PC-3 (cell line): Measurements from ENCODE around the gene EPB41.

Source experiments
- CTCF ChIP-seq: fragments of 300-600 bp; sonication (generic); conservative IDR thresholded peaks from 2 replicates; pipeline ENCODE4 v1.5.1; 2017; ENCODE audit warnings: antibody characterized with exemption, low read depth, mild to moderate bottlenecking, low read length
- EZH2 ChIP-seq: fragments of 300-600 bp; sonication (generic); IDR thresholded peaks from one replicate; pipeline ENCODE4 v1.6.1; 2017; ENCODE audit warnings: antibody characterized with exemption, mild to moderate bottlenecking, low read length; ENCODE audit not compliant: unreplicated experiment
- EZH2phosphoT487 ChIP-seq: fragments of 300-600 bp; sonication (generic); IDR thresholded peaks from 2 replicates; pipeline ENCODE4 v1.6.1; 2018; ENCODE audit warnings: mild to moderate bottlenecking, antibody characterized with exemption, low read length, borderline replicate concordance

- TF ChIP-seq CTCF (no peak), EZH2 (no peak), EZH2phosphoT487 (no peak)
These were observed 231.5 kb downstream of the EPB41 start for GRCh38 chr1:29145739-29146437.
